HTERT RPE-1 (cell line): ENCODE results near the gene OLFM3.

Experiments
- in situ Hi-C: fragments of 300-500 bp; cut with MboI; formaldehyde crosslinking; loops from 4 replicates; pipeline ENCODE4 v1.14.3; 2020; ENCODE audit warnings: low sequenced_read_pairs

OLFM3 gene

GRCh38 chr1:101849356-101849755 is 147.4 kb downstream of the OLFM3 start:
- in situ Hi-C loops: no loop called here

DNA sequence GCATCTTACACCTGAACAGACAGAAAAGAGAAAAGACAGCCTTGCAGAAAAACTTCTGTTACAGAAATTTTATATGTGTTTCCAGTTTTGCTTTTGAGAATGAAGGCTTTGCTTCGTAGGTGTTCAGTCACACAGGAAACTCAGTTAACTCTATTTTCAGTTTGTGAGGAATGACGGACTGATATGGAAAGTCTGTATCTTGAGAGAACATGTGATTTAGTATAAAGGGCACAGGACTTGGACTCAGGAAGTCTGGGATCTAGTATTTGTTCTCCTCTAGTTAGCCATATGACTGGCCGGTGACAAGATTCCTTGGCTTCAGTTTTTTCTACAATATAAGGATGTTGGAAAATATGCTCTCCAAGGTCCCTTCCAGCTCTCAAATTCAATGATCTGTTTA is 149.1 kb downstream of the OLFM3 start:
- in situ Hi-C loops: no loop called here

DNA sequence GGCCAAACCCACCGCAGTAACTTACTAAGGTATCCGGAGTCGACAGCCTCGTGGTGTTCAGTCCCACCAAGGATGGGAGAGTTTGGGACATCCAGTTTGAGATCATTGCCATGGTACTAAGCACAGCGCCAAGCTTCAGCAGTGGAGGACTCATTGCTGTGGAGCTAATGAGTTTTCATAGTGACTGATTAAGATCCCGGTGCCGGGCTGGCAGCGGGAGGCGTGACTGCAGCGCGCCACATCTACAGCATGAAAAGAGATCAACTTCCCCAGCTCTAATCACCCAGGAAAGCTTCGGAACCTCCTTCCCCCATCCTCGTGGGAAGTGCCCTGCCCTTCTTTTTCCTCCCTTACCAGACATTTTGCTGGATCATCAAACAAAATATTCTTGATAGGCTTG is 149.9 kb downstream of the OLFM3 start:
- in situ Hi-C loops: no loop called here

DNA sequence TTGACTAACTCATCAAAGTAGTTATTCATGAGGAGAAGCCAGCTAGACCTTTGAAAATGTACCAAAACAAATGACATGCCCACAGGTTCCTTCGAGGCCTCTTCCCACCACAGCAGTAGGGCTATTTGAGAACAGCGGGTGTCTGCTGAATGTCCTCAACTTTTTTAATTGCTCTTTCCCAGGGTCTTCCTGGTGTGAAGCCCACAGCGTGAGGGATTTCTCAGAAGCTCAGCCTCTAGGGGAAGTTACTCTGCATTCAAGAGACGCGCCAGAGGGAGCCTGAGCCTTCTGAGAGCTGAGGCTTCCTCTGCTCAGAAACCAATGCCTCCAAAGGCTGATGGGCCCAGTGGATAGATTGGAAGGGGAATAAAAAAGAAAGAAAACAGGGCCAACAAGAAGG is 153.6 kb downstream of the OLFM3 start:
- in situ Hi-C loops: no loop called here

- in situ Hi-C loops: no loop called here
Measured at GRCh38 chr1:101841824-101842223, 154.9 kb downstream of the OLFM3 start.

- in situ Hi-C loops: no loop called here
Measured at GRCh38 chr1:101835988-101836387, 160.7 kb downstream of the OLFM3 start.

- in situ Hi-C loops: no loop called here
Measured at GRCh38 chr1:101833312-101833711, 163.4 kb downstream of the OLFM3 start.

GRCh38 chr1:101826416-101826815 is 170.3 kb downstream of the OLFM3 start:
- in situ Hi-C loops: no loop called here

DNA sequence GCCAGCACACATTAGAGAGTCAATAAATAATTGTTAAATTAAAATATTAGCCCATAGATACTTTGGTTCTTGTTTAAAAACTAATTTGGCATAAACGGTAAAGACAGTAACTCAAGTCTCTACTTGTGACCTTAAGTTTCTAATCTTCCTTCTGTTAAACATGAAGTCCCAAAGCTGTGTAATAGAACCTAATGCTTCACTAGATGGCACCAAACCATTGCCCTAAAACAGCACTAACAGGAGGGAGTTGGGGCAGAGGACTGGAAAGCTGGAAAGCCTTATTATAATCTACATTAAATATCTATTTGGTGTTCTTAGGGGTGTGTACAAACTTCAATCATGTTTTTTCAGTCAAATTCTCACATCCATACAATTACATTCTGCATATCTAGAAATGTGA is 176.7 kb downstream of the OLFM3 start:
- in situ Hi-C loops: no loop called here

- in situ Hi-C loops: no loop called here
Measured at GRCh38 chr1:101816262-101816661, 180.5 kb downstream of the OLFM3 start.

- in situ Hi-C loops: no loop called here
Measured at GRCh38 chr1:101798417-101798816, 198.3 kb downstream of the OLFM3 start.

DNA sequence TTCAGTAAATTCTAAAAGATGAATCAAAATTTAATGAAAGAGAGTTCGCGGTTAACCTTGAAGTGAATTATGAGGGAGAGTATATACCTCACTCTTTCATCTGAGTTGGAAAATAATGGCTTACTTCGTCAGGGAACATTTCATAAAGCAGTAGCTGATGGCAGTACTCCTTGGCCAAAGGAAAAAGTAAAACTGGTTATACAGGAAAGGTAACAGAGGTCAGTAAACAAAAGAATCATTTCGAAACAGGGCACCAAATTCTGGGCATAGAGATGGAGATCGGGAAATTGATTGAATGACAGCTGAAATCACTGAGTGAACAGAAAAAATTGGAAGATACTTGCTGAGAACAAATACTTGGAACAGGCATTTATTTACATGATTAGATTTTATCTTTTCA is 199.0 kb downstream of the OLFM3 start:
- in situ Hi-C loops: no loop called here

GRCh38 chr1:101781201-101781831 is 215.4 kb downstream of the OLFM3 start:
- in situ Hi-C loops: no loop called here

GRCh38 chr1:101769520-101769919 is 227.2 kb downstream of the OLFM3 start:
- in situ Hi-C loops: no loop called here

DNA sequence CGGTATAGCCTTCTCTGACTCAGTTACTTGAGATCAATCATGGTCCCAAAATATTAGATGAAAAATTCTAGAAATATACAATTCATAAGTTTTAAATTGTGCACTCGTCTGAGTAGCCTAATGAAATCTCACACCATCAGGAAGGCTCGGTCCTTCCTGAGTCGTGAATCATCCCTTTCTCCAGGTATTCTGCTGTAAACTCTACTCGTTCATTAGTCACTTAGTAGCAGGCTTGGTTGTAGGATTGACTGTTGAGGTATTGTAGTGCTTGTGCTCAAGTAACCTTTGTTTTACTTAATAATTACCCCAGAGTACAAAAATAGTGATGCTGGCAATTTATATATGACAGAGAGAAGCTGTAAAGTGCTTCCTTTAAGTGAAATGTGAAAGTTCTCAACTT is 238.7 kb downstream of the OLFM3 start:
- in situ Hi-C loops: no loop called here

- in situ Hi-C loops: no loop called here
Measured at GRCh38 chr1:101756411-101756810, 240.3 kb downstream of the OLFM3 start.
